ENCODE data around the gene TPBGL.

TPBGL gene, protein sequence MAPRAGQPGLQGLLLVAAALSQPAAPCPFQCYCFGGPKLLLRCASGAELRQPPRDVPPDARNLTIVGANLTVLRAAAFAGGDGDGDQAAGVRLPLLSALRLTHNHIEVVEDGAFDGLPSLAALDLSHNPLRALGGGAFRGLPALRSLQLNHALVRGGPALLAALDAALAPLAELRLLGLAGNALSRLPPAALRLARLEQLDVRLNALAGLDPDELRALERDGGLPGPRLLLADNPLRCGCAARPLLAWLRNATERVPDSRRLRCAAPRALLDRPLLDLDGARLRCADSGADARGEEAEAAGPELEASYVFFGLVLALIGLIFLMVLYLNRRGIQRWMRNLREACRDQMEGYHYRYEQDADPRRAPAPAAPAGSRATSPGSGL

GRCh38 chr11:75240311-75241035 is at the start of gene TPBGL:
Gene TPBGL (plus strand): TSS chr11:75240774. CDS start chr11:75241050, 276 bp downstream.
- TF ChIP-seq, protein P1, sequence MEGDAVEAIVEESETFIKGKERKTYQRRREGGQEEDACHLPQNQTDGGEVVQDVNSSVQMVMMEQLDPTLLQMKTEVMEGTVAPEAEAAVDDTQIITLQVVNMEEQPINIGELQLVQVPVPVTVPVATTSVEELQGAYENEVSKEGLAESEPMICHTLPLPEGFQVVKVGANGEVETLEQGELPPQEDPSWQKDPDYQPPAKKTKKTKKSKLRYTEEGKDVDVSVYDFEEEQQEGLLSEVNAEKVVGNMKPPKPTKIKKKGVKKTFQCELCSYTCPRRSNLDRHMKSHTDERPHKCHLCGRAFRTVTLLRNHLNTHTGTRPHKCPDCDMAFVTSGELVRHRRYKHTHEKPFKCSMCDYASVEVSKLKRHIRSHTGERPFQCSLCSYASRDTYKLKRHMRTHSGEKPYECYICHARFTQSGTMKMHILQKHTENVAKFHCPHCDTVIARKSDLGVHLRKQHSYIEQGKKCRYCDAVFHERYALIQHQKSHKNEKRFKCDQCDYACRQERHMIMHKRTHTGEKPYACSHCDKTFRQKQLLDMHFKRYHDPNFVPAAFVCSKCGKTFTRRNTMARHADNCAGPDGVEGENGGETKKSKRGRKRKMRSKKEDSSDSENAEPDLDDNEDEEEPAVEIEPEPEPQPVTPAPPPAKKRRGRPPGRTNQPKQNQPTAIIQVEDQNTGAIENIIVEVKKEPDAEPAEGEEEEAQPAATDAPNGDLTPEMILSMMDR (IDR thresholded peaks at IDR 0.05; ENCODE audit: low read depth, low read length) = no peak
- no peak for DNase-seq (ENCODE audit: extremely low read depth, low read depth)

GRCh38 chr11:75191330-75191717 is 49.2 kb upstream of the TPBGL start:
- TF ChIP-seq, protein P1 (IDR thresholded peaks at IDR 0.05; ENCODE audit: low read depth, low read length) = no peak
- no peak for DNase-seq (ENCODE audit: extremely low read depth, low read depth)

- TF ChIP-seq, protein P1 (IDR thresholded peaks at IDR 0.05; ENCODE audit: low read depth, low read length) = no peak
- no peak for DNase-seq (ENCODE audit: extremely low read depth, low read depth)
These were observed 47.3 kb upstream of the TPBGL start for GRCh38 chr11:75193271-75193670.

- DNase-seq (ENCODE audit: extremely low read depth, low read depth) = no peak
- TF ChIP-seq, protein P1 (IDR thresholded peaks at IDR 0.05; ENCODE audit: low read depth, low read length) = no peak
These were observed 46.9 kb upstream of the TPBGL start for GRCh38 chr11:75193711-75194110.

DNA sequence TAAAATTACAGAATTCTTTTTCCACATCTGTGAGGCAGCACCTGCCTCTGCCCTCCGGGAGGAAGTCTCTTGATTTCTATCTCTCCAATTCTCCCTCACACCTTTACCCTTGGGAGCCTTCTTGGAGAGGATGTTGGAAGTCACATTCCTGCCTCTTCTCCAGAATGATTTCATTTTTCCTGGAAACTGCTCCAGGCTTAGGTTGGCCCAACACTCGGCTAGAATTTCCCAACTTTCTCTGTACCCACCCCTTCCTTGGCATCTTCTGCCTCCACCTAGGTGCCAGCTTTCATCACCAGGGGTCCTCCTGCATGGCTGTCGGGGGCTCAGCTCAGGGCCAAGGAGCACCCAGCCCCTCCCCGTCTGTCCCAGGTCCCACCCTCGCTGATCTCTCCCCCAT is 46.4 kb upstream of the TPBGL start:
- DNase-seq (ENCODE audit: extremely low read depth, low read depth) = no peak
- TF ChIP-seq, protein P1 (IDR thresholded peaks at IDR 0.05; ENCODE audit: low read depth, low read length) = no peak

DNA sequence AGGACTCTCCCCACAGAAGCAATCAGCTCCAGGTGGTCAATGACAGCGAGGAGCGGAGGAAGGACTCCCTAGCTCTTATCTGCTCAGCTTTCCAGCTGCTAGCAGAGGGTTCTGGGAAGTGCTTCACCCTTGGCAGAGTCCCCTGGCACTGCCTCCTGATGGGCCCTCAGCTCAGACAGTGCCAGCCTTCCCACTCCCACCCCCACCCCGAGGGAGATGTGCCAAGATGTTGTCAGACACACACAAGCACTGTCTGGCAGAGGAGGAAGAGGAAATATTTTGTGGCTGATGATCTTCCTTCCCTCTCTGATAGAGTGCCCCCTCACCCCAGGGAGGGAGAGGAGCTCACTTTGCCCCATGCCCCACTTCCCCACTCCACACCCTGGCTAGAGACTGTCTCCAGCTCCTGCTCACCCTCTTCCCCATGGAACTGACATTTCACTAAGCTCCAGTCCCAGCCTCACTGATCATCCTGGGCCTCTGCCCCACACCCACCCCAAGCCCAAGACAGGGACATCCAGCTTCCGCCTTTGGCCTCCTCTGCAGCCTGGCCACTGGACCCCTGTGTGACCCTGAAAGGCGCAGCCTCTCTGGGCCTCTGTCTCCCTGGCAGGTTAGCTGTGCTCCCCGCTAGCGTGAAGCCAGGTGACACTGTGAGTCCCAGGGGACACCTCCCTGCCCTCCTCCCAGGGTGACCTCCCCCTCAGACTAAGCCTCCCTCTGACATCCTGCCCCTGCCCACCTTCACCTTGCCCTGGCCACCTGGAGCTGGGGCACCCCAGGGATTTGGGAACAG is 45.2 kb upstream of the TPBGL start:
- no peak for DNase-seq (ENCODE audit: extremely low read depth, low read depth)
- TF ChIP-seq, protein P1 (IDR thresholded peaks at IDR 0.05; ENCODE audit: low read depth, low read length) = no peak
